H7 (cell line): ENCODE results near the gene SLC9A7. TPM values are rescaled to one million over a fixed set of nuclear protein-coding genes. Genes with fewer than 3 reads are reported as not detected.

ENCODE experiments used
- DNase-seq: peaks from one replicate; pipeline ENCODE4 v3.0.0; 2012
- H3K27me3 ChIP-seq: 2 replicates; pipeline ENCODE4 v1.6.0; 2011; ENCODE audit warnings: mild to moderate bottlenecking, low read length; ENCODE audit not compliant: control insufficient read depth, insufficient read depth
- H3K36me3 ChIP-seq: replicated peaks from 2 replicates; pipeline ENCODE4 v1.5.1; 2011; ENCODE audit warnings: low read length; ENCODE audit not compliant: control insufficient read depth, insufficient read depth
- H3K4me3 ChIP-seq: 2 replicates; pipeline ENCODE4 v1.5.1; 2011; ENCODE audit warnings: low read depth, mild to moderate bottlenecking, control low read depth, low read length, moderate library complexity; ENCODE audit not compliant: insufficient read depth
- total RNA-seq: library from RNA; depleted of rRNA; stranded (reverse); fragments of >200 nt; shearing (Covaris generic); gene quantifications from 2 replicates; pipeline ENCODE4 v1.2.3, GENCODE V29; 2014

SLC9A7 gene
- total RNA-seq, 1 experiment from 2014 or later, result 31.1 TPM

DNA sequence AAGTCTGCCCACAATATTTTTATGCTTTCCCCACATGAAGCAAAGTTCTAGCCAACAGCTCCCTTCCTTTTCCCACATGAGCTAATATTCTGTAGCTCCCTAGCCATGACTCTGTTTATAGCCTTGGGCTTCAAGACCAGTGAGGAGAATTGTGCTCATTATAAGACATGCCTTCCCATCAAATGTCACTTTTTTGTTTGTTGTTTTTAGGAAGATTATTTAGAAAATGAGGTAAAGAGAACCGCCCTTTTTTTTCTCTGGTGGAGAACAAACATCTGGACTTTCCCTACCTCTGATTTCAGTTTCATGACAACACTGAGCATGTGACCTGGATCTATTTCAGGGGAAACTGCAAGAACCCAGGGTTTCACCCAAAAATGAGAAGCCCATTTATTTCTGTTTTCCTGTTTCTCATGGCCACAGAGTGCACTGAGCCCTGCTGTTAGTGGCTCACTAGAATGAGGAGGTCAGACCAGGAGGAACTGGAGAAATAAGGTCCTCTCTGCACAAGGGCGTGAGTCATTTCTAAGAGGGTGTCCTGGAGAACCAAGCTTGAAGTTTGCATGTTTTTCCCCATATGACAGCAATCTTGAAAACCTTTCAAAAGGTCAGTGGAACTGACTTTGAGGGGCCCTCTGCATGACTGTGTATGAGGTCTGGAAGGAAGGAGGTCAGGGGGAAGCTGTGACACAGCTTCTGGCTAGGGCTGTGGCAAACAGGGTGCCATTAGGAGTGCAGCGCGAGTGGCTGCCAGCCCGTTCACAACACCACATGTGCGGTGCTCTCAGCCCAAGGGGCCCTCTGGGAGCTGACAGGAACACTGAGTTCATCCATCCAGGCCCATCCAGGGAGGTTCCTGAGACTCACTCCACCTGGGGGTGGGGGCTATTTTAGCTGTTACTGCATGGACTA is 130.2 kb downstream of the SLC9A7 start:
- no peak overlapping the region for H3K4me3 ChIP-seq
- no peaks in the 10 kb centered on the region; the same call in 1 of the 2 replicates for H3K36me3 ChIP-seq
- DNase-seq, result no peak
- no peaks in the 10 kb centered on the region for H3K27me3 ChIP-seq

DNA sequence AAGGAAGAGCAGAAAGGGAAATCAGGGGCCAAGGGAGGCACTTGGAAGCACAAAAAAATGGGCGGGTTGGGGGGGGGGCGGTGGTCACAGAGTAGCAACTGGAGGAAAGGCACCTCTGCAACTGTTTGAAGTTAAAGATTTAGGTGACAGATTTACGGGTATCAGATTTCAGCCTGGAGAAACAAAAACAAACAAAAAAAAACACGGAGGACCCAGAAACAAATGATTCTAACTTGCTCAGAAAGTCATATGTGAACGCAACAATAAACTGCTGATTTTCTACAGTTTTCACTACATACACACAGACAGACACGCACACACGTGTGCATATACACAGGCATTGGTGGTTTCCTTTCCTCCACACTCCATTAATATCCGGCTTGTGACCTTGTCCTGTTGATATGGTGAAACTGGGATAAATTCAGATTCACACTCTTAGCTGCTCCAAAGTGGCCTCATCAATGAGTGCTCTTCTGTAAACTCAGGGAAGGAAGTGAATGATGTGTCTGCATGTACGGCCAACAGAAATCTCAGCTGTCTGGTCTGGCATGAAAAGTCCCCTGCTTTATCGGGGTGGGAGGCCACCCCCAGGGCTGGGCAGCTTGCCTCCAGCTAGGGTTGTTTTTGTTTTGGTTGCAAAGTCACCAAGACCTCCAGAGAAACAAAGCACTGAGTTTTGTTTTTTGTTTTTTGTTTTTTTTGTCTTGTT is 131.1 kb downstream of the SLC9A7 start:
- H3K27me3 ChIP-seq, result no peaks in the 10 kb centered on the region
- no peaks in the 10 kb centered on the region; the same call in 1 of the 2 replicates for H3K36me3 ChIP-seq
- H3K4me3 ChIP-seq, result no peak overlapping the region
- DNase-seq, result no peak

DNA sequence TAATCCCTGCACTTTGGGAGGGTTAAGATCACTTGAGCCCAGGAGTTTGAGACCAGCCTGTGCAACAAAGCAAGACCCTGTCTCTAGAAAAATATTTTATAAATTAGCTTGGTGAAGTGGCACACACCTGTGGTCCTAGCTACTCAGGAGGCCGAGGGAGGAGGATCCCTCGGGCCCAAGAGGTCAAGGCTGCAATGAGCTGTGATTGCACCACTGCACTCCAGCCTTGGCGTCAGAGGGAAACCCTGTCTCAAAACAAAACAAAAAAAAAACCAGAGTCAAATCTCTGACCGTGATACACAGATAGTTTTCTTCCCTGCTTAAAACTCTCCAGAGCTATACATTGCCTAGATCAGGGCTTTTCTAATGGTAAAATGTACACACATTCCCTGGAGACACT is 131.9 kb downstream of the SLC9A7 start:
- no peak overlapping the region for H3K4me3 ChIP-seq
- H3K27me3 ChIP-seq, result no peaks in the 10 kb centered on the region
- H3K36me3 ChIP-seq, result no peaks in the 10 kb centered on the region; the same call in 1 of the 2 replicates
- DNase-seq, result no peak

DNA sequence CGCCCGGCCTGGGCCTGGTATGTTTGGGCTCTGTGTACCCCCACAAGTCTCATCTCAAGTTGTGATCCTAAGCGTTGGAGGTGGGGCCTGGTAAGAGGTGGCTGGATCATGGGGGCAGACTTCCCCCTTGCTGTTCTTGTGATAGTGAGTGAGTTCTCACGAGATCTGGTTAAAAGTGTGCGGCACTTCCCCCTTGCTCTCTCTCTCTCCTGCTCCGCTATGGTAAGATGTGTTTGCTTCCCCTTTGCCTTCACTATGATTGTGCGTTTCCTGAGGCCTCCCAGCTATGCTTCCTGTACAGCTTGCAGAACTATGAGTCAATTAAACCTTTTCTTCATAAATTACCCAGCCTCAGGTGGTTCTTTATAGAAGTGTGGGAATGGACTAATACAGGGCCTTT is 132.4 kb downstream of the SLC9A7 start:
- H3K27me3 ChIP-seq, result no peaks in the 10 kb centered on the region
- no peaks in the 10 kb centered on the region; the same call in 1 of the 2 replicates for H3K36me3 ChIP-seq
- no peak overlapping the region for H3K4me3 ChIP-seq
- no peak for DNase-seq

DNA sequence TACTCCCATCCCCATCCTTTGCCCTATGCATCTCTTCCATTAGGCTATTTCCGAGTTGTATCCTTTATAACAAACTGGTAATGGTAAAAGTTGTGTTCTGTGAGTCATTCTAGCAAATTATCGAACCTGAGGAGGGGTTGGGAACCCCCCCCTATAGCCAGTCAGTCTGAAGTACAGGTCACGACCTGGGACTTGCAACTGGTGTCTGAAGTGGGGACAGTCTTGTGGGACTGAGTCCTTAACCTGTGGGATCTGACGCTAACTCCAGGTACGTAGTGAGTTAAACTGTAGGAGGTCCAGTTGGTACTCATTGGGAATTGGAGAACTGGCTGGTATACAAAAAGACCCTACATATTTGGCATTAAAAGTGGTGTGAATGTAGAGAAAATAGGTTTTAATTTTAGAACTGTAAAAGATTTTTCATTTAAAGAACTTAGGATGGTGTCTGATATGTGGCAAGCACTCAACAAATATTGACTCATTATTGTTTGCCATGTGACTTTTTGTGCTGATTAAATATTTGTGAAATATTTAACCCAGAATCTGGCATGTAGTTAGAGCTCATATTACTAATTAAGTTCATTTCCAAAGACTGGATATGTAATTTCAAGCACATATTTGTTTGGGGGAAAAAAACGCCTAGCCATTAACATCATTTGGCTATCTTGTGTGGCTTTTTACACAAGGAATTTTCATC is 134.7 kb downstream of the SLC9A7 start:
- H3K4me3 ChIP-seq, result no peak overlapping the region
- DNase-seq, result no peak
- H3K27me3 ChIP-seq, result no peaks in the 10 kb centered on the region
- no peaks in the 10 kb centered on the region; the same call in 1 of the 2 replicates for H3K36me3 ChIP-seq

DNA sequence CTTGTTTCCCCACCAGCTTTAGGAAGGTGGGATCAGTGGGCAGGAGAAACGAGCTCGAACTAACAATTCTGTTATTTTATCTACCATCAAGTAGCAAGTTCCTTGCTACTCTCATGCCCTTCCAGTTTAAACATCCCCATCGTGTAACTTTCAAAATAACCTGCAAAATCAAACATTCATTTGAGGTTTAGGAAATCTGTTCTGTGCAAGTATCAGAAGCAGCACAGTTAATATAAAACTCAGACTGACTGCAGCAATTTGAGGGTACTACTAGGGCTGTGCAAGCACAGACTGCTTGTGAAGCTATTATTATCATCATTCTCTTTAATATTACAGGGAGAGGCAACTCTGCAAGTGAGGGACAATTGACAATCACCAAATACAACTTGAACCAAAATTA is 137.3 kb downstream of the SLC9A7 start:
- no peak for DNase-seq
- Histone ChIP-seq H3K4me3 (no peak overlapping the region), H3K36me3 (no peaks in the 10 kb centered on the region; the same call in 1 of the 2 replicates)

DNA sequence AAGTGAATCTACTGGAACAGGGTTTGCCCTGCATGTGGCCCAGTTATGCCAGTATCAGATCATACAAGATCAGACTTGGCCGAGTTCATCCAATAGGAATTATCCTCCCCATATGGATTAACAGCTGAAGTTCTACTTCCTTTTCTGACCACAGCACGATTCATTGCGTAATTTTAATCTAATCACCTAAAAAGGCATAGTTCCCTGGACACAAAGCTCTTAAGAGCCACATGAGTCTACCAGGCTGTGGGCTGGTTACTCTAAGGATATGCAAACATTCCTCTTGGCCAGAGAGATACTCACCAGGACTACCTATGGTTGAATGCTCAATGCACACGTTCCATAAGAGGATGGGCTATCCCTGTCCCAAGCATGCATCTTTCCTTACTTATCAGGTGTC is 138.4 kb downstream of the SLC9A7 start:
- DNase-seq, result no peak
- Histone ChIP-seq H3K4me3 (no peak overlapping the region), H3K27me3 (no peaks in the 10 kb centered on the region), H3K36me3 (no peaks in the 10 kb centered on the region)

More for the DNA sequence above, 137.3 kb downstream of the SLC9A7 start:
- no peaks in the 10 kb centered on the region for H3K27me3 ChIP-seq

DNA sequence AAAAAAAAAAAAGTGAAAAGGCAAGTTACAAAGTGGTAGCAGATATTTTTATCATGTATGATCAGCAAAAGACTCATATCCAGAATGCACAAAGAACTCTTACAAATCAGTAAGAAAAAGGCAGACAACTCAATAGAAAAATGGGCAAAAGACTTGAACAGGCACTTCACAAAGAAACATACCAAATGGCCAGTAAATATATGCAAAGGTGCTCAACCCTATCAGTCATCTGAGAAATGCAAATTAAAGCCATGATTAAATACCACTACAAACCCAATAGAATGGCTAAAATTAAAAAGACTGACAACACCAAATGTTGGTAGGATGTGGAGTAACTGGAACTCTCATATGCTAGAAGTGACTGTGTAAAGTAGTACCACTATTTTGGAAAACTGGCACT is 140.0 kb downstream of the SLC9A7 start:
- H3K36me3 ChIP-seq, result no peaks in the 10 kb centered on the region
- no peak for DNase-seq

DNA sequence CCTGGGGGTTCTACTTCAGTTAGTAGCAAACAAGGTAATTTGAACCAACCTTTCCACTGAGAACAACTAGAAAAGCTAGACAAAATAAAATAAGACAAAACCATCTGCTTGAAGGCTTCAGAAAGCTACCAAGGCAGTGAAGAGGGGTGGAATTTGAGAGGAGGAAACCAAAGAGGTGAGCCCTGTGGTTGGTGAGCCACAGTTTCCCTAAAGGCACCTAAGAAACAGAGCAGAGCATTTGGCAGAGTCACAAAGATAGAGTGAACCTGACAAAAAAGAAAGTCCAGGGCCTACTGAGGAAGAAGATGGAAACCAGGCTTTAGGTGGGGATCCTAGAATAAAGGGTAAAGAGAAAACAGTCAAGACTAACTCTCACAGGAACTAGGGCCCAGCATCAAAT is 141.0 kb downstream of the SLC9A7 start:
- H3K36me3 ChIP-seq, result no peaks in the 10 kb centered on the region
- DNase-seq, result no peak

More for the DNA sequence above, 140.0 kb downstream of the SLC9A7 start:
- no peaks in the 10 kb centered on the region for H3K27me3 ChIP-seq
- H3K4me3 ChIP-seq, result no peak overlapping the region

DNA sequence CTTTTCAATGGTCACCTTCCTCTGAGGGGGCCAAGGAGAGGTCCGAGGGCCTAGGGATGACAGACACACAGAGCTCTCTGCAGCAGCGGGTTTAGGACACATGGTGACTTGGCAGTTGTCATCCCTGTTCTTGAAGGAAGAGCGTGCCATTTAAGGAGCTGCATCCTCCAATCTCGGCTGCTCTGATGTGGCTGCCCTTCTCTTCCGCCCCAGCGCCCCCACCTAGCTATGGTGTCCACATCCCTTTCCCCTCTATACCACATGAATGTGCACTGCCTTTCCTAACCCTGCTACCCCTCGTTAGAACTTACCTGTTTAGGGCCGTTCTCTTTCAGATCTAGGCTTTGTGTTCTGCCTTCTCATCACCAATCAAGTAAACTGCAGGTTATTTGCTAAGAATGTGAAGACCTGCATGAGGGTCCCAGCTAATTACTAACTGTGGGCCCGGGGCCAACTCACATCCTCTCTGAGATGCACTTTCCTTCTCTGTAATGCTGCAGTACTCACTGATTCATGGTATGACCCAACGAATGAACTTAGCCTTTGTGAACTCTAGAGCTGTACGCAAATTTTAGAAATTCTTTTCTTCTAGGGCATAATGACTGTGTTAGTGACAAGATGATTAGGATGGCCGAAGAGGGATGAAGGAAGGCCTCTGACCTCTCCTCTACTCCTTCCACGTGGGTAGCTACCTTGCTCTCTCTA is 147.1 kb downstream of the SLC9A7 start:
- Histone ChIP-seq H3K27me3 (no peaks in the 10 kb centered on the region), H3K36me3 (no peaks in the 10 kb centered on the region), H3K4me3 (no peak overlapping the region)
- DNase-seq, result no peak

More for the DNA sequence above, 141.0 kb downstream of the SLC9A7 start:
- Histone ChIP-seq H3K27me3 (no peaks in the 10 kb centered on the region), H3K4me3 (no peak overlapping the region)

DNA sequence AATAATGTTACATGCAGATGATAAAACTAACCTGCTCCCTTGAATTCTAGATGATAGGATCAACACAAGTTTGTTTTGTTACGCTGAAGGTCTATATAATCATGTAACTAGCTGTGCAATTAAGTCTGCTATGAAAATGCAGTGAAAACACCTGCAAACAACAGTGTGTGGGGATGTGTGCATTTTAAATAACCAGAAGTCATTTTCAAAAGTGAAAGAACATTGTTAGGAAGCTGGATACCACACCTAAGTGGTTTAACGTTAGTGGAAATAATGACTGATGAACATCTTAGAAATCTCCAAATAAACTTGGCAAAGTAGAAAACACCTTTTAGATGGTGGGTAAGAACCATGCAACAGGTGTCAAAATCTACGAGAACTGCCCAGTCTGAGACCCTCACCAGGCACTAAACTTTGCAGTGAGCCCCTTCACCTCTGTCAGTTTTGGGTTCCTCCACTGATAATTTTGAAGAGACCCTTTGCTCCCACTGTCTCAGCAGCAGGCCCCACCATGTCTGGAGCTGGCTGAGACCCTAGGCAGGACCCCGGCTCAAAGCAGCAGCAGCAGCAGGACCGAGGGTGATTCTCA is 148.8 kb downstream of the SLC9A7 start:
- no peaks in the 10 kb centered on the region for H3K36me3 ChIP-seq
- H3K27me3 ChIP-seq, result no peaks in the 10 kb centered on the region
- no peak for DNase-seq
- no peak overlapping the region for H3K4me3 ChIP-seq

DNA sequence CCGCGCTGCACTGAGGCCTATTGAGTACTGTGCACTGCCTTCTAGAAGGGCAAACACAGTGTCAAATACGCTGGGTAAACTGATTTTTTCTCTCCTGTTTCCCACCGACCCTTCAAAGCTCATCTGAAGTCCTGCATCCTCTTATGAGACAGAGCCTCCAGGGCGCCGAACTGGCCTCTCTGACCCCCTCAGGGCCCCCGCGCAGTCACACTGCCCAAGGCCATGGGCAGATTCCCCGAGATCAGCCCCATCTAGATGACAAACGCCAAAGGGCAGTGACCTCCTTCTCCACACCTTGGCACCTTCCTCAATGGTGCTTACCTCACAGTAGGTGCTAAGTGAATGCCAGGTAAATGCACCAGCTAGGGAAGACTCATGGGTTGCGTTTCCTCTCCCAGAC is 151.0 kb downstream of the SLC9A7 start:
- Histone ChIP-seq H3K36me3 (no peaks in the 10 kb centered on the region), H3K4me3 (no peak overlapping the region), H3K27me3 (no peaks in the 10 kb centered on the region)
- no peak for DNase-seq

DNA sequence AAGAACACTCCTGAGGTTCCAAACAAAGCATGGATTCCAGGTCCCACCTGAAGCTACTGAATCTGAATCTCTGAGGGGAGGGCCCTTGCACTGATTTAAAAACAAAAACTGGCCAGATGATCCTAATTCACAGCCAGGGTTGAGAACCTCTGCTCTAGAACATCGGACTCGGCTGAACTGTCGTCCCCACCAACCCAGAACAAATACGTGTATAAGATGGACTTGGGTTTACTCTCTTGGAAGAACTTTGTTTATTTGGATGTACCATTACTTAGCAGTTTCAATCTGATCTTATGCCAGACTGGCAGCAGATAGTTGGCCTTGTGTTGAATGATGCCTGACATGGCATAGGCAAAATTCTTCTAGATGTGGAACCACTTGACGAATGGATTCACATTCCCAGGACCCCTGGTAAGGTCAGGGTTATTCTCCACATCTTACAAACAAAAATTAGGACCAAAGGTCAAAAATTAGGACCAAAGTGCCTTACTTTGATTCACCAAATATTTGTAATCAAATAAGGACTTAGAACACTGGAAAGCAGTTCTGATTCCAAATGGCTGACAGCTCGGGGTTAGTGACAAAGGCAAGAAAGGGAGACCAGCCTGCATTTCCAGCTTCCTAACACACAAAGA is 156.3 kb downstream of the SLC9A7 start:
- no peaks in the 10 kb centered on the region for H3K27me3 ChIP-seq
- no peak for DNase-seq
- H3K36me3 ChIP-seq, result no peaks in the 10 kb centered on the region
- no peak overlapping the region for H3K4me3 ChIP-seq
